ENCODE results near the gene IL6R. TPM values are rescaled to one million over a fixed set of nuclear protein-coding genes. Genes with fewer than 3 reads are reported as not detected.

The IL6R gene
- total and polyA plus RNA-seq, 2 of the 4 experiments (the other 2 are of a cell fraction), result 5.3 to 9.5 TPM

DNA sequence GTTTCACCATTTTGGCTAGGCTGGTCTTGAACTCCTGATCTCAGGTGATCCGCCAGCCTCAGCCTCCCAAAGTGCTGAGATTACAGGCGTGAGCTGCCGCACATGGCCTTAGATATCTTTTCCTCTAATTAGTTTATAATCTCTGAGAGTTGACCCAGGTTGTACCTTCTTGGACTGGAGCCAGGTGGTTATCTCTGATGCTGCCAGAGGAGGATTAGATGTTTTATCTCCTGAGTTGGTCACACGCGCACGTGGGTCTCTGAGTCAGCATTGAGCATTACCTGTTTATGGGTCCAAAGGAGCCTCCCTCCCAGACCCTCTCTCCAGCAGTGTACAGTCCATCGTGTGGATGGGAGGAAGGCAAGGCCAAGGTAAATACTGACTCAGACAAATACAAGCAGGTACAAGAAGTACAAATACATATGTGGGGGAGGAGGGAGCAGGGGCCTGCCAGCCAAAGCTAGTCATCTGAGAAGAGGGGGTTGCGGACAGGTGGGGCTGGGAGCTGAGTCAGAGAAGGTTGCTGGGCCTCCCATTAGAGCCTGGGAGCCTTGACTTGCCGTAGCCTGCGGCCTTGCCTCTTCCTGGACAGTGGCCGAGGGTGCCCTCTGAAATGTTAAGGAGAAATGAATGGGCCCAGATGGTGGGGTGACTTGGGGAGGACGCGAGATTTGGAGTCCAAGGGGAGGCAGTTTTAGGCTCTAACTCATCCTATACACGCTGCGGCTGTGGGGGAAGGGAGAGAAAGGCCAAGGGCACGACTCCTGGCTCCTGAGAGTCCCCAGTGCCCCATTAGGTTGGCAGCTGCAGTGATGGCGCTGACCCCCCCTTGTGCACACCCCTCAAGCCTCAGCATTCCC is 13.1 kb downstream of the IL6R start:
- peaks cover 10% of the 10 kb centered on the region for H3K9me1 ChIP-seq (ENCODE audit: insufficient read depth, low read length)
- 97% methylated on average over 6 of the region's 17 CpGs; no CpG with 5 or more reads in 1 of the 2 experiments for WGBS, 2 experiments (ENCODE audit: extremely low coverage in 2 of 2, insufficient read length in 1 of 2)
- H4K91ac ChIP-seq (ENCODE audit: insufficient read depth, low read depth, low read length), result peak overlapping the region; percentile 6; the same call in 1 of the 2 replicates
- no peak for ATAC-seq (ENCODE audit: low read depth)
- peak overlapping the region; percentile 67; the same call in 1 of the 2 replicates for H2BK20ac ChIP-seq (ENCODE audit: low read depth, low read length)
- no peak overlapping the region for H2AFZ ChIP-seq (replicated peaks; ENCODE audit: low read length, poor library complexity)
- ChIA-PET POLR2A (ENCODE audit: unreplicated experiment) (no interaction called here), CTCF (interaction anchor here (2.2 kb wide), 1 partner anchor 12 kb away, joined by 9 read pairs; no protein-coding TSS in a partner anchor)
- BruUV-seq (replicated peaks), result no TSS peak
- dilution Hi-C loops (cut with HindIII; ENCODE audit: low sequenced_read_pairs, unreplicated experiment), result no loop called here
- H3K4me2 ChIP-seq (ENCODE audit: low read depth, low read length), result no peak overlapping the region
- no peaks in the 10 kb centered on the region for H3K27me3 ChIP-seq (ENCODE audit: control insufficient read depth, insufficient read depth, low read length)
- in situ Hi-C loops (cut with MboI; ENCODE audit: low sequenced_read_pairs), result no loop called here
- H4K8ac ChIP-seq (ENCODE audit: low read depth in 2 of 2, low read length in 2 of 2), result no peak overlapping the region
- H3K18ac ChIP-seq (ENCODE audit: low read depth, low read length), result peak overlapping the region; percentile 35; the same call in 1 of the 2 replicates
- peak overlapping the region; percentile 95 for H2AK5ac ChIP-seq (ENCODE audit: low read depth, low read length)
- H3K27ac ChIP-seq (ENCODE audit: insufficient read depth, low read length), result no peak overlapping the region
- 0 out of 2 replicates have a peak overlapping the region, but pooled peaks have one; percentile 32 for H3K14ac ChIP-seq (replicated peaks; ENCODE audit: low read depth, low read length)
- no peak for DNase-seq
- H3K9ac ChIP-seq (ENCODE audit: low read depth, low read length), result peak overlapping the region; percentile 11; the same call in 1 of the 2 replicates
- no peak overlapping the region for H3K4me3 ChIP-seq (ENCODE audit: insufficient read depth, low read depth, low read length)
- peak overlapping the region; percentile 25; the same call in 1 of the 3 replicates for H2BK15ac ChIP-seq (ENCODE audit: low read depth, low read length)
- H3K4ac ChIP-seq (ENCODE audit: low read depth, low read length), result peak overlapping the region; percentile 80
- no peaks in the 10 kb centered on the region; the same call in 1 of the 2 replicates for H3K36me3 ChIP-seq (ENCODE audit: control insufficient read depth, insufficient read depth, low read length)
- H3K79me1 ChIP-seq (ENCODE audit: low read depth in 1 of 2, low read length in 2 of 2), result peaks cover 0 to 18% of the 10 kb centered on the region in 2 experiments; a peak in 1 of 4 replicates
- no peak for TF ChIP-seq CEBPB (IDR thresholded peaks at IDR 0.05; ENCODE audit: low read depth, low read length)
- H3K56ac ChIP-seq (ENCODE audit: extremely low read depth, insufficient read depth, low read length), result no peak overlapping the region
- H2BK5ac ChIP-seq (ENCODE audit: low read depth, low read length, poor library complexity, severe bottlenecking), result no peak overlapping the region
- peaks cover 36% of the 10 kb centered on the region for H3K4me1 ChIP-seq (ENCODE audit: control insufficient read depth, insufficient read depth, low read length)
- no peak overlapping the region for H2AK9ac ChIP-seq (replicated peaks; ENCODE audit: low read depth, low read length, poor library complexity)
- peaks cover 20% of the 10 kb centered on the region for H4K20me1 ChIP-seq (ENCODE audit: insufficient read depth, low read length)
- peak overlapping the region; percentile 67 for H2BK120ac ChIP-seq (ENCODE audit: low read depth, low read length)
- intact Hi-C loops (cut with micrococcal nuclease), result no loop called here
- H3K9me3 ChIP-seq (ENCODE audit: control insufficient read depth, insufficient read depth, low read length), result no peaks in the 10 kb centered on the region
- H3K23ac ChIP-seq (ENCODE audit: low read depth, low read length), result no peak overlapping the region
- H4K5ac ChIP-seq (ENCODE audit: low read depth, low read length), result peak overlapping the region; percentile 20; the same call in 1 of the 2 replicates

Data from IMR-90 (cell line).